GM19035 (cell line): ENCODE measurements around the gene SYCP2.

ENCODE experiments used
- ATAC-seq: cut with Tn5 transposase; IDR thresholded peaks from one replicate; pipeline ENCODE4 v1.9.1; 2021; ENCODE audit not compliant: unreplicated experiment

Gene SYCP2

GRCh38 chr20:59942245-59942644 is 8.8 kb upstream of the SYCP2 start:
- no peak for ATAC-seq

GRCh38 chr20:59940956-59941294 is 7.5 kb upstream of the SYCP2 start:
- peak; percentile 7 for ATAC-seq

GRCh38 chr20:59940129-59940955 is 6.9 kb upstream of the SYCP2 start, which contains the start of the genes FAM217B and PPP1R3D:
TSS of gene FAM217B (plus strand) at chr20:59940389. CDS start at chr20:59943944, 3,555 bp downstream.
TSS of gene PPP1R3D (minus strand) at chr20:59940305. CDS start at chr20:59939931, 374 bp downstream.
- ATAC-seq: peak; percentile 95

- ATAC-seq: peak; percentile 36
These were observed 6.4 kb upstream of the SYCP2 start for GRCh38 chr20:59939879-59940128.

- ATAC-seq: no peak
These were observed 5.8 kb upstream of the SYCP2 start for GRCh38 chr20:59939052-59939878.

- ATAC-seq: no peak
These were observed 5.2 kb upstream of the SYCP2 start for GRCh38 chr20:59938696-59939051.

GRCh38 chr20:59938221-59938620 is 4.8 kb upstream of the SYCP2 start:
- no peak for ATAC-seq

GRCh38 chr20:59937150-59937549 is 3.7 kb upstream of the SYCP2 start:
- ATAC-seq: no peak

- ATAC-seq: no peak
These were observed 3.0 kb upstream of the SYCP2 start for GRCh38 chr20:59936409-59936808.

- ATAC-seq: no peak
These were observed 2.2 kb upstream of the SYCP2 start for GRCh38 chr20:59935457-59936185.

- peak; percentile 57 for ATAC-seq
These were observed 580 bp upstream of the SYCP2 start for GRCh38 chr20:59933849-59934585.

- ATAC-seq: no peak
These were observed 681 bp downstream of the SYCP2 start for GRCh38 chr20:59932616-59933295.

GRCh38 chr20:59931511-59932312 is 1.7 kb downstream of the SYCP2 start:
- no peak for ATAC-seq

GRCh38 chr20:59925899-59926298 is 7.5 kb downstream of the SYCP2 start:
- no peak for ATAC-seq

- no peak for ATAC-seq
These were observed 8.1 kb downstream of the SYCP2 start for GRCh38 chr20:59925359-59925758.

GRCh38 chr20:59923514-59923913 is 9.9 kb downstream of the SYCP2 start:
- no peak for ATAC-seq

GRCh38 chr20:59920944-59921343 is 12.5 kb downstream of the SYCP2 start:
- ATAC-seq: no peak

GRCh38 chr20:59912609-59913008 is 20.8 kb downstream of the SYCP2 start:
- ATAC-seq: no peak

GRCh38 chr20:59911041-59911440 is 22.4 kb downstream of the SYCP2 start:
- no peak for ATAC-seq

- no peak for ATAC-seq
These were observed 24.6 kb downstream of the SYCP2 start for GRCh38 chr20:59908855-59909254.
